ENCODE data around the gene MANBA.
"Not testable (repeated sequence)": the region's sequence is repeated elsewhere in the genome, so short reads cannot be mapped to it uniquely, and the experiment has no call there.

Gene MANBA

DNA sequence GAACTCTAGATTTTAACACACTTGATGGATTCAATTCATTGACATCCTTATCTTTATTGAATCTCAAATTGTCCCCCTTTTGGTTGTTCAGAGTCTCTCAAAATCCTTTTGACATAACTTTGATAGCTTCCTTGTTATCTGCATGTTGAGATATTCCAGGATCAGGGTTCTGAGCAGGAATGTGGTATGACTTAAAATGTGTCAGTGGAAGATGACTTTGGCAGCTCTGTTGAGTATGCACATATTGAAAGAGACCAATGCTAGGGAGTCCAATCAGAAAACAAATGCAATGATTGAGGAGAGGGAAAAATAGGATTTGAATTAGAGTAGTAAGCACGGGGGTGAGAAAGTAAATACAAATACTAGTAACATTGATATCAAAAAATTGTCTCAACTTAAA, 93.8 kb downstream of the MANBA start:
- DNase-seq, result no peak

DNA sequence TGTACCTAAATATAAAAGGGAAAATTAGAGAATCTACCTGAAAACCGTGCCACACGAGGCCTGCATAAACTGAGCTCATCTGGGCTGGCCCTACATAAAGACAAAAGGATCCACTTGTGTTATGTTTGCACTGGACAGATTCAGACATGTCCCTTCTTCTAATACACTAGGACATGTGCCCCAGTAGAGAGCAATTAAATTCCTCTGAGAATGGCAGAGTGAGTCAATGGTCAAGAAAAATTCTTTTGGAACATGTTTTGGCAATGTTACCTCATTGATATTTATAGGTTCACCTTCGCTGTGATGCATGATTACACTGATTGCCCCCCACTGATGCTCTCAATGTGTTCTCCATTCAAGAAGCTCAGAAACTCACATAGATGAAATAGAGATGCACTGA, 95.2 kb downstream of the MANBA start:
- no peak for DNase-seq

DNA sequence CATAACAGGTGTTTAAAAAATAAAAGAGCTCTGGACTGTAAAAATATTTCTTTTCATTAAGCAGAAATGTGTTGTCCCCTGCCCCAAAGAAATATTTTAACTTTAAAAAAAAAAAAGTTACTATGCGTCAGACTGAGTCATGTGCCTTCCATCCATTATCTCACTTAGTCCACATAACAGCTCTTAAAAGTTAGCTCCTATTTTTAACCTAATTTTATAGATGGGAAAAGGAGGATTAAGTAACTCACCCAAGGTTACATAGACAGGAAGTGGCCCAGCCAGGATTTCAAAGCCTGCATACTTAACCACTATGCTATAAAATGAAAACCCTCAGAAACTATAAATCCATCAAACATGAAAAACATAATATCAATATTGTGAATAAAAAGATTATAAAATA, 97.7 kb downstream of the MANBA start:
- DNase-seq, result no peak

DNA sequence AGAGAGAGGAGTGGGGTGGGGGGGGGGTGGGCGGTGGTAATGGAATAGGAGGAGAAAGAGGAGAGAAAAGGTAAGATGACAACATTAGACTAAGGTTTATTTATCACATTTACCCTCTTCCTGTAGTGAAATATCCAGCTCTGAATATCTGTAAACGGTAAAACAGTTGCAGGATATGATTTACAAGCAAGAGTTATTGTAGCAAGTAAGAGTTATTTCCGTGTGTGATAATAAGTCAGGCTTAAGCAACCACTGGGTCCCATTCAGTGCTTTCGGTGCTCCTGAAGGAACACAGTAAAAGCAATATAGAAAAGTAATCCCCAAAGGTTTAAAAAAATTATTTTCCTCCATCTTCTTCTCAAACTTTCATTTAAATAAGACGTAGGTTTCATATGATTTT, 103.6 kb downstream of the MANBA start:
- no peak for DNase-seq

DNA sequence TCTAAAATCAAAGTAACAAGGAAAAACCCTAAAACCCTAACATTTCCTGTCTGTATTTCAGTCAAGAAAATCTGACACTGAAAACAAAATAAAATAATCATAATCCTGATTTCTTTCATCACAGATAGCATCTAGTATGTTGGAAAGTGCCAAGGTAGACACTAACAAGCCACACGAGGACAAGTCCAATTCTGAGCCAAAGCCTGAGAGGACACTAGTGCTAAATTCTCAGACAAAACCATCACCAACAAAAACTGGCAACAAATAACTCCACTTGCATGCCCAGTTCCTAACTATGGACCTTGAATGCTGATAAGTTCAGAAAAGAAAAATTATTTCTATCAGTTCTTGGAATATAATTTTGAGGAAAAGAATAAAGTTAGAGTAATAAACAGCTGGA, 113.7 kb downstream of the MANBA start:
- peak; percentile 44 for DNase-seq

DNA sequence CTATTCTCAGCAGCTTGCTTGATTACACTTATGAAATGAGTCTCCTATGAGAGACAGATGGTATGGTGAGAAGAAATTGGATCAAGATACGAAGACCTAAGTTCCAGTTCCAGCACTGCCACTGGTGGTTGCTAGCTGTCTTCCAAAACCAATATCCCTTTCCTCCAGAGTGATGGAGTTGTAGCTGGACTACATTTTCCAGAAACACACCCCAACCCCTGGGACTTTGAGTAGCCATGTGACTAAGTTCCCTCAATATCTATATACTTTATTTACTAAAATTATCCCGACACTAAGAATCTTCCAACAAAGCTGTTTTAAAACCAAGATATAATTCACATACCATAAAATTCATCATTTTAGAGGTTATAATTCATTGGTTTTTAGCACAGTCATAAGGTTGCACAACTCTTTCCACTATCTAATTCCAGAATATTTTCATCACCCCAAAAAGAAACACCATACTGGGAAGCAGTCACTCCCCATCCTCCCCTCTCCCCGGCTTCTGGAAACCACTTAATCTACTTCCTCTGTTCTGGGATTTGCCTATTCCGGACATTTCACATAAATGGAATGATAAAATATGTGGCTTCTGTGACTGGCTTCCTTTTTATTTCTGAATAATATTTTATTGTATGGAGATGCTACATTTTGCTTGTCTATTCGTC, 118.0 kb downstream of the MANBA start:
- DNase-seq, result no peak

DNA sequence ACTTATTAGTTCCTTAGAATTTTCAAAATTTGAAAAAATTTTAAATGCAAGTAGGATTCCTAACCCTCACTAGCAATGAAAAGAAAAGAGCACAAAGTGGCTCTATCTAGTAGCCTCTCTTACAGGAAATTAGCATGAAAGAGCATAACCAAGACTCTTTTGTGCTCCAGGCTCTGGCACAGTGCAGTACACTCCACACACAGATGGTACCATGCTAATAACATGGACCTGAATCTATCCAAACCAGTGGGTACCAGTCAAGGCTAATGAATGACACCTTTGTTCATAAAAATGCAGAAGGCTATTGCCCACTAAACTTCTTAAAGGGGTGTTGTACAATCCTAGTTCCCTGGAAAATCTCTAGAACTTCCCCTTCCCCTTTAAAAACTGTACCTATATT, 119.0 kb downstream of the MANBA start:
- DNase-seq, result peak; percentile 63

DNA sequence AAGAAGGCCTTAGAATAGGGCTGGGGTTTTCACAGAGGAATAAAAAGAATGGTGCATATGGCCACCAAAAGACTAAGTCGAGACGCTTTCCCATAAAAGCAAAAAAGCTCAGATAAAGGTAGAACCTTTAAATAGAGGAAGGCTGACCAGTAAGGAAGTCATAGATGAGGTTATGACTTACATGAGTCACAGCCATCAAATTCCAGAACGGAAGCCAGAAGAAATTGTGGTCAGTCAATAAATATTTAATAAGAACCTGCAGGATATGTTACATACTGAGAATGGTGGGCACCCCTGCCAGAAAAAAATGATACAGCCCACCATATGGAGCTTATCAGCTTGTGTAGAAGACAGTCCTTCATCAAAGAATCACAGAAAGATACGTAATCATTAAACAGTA, 120.1 kb downstream of the MANBA start:
- DNase-seq, result no peak

DNA sequence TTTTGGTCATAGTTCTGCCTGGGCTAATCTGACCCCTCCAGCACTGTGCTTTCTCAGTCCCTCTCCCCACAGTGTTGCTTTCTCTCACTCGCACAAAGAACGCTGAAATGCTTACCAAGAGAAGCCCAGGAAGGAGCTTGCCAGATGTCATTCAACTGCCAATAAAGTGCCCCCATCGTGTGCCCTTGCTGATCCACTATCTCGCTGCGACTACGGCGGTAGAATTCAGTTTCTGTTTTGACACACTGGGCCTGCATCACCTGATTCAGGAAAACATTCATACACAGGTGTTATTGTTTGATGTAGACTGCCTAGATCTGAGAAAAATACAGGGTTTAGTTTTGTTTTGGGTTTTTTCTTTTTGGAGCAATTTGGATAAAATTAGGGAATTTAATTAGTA, 121.2 kb downstream of the MANBA start:
- no peak for DNase-seq

DNA sequence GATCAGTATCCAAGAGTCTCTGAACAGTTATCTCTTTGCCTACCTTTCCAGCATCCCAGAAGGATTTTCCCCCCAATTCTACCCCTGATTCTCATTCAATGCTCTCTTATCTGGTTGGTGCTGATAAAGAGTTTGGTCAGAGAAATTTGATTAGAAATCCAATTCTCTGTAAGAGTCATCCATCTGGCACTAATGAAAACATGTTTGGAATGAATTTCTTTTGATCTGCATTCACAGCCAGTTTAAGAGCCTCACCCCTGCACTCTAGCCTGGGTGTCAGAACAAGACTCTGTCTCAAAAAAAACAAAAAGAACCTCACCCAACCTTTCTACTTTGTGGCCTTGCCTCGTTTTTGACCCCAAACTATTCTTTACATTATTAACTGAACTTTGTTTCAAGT, 122.1 kb downstream of the MANBA start:
- DNase-seq, result no peak

DNA sequence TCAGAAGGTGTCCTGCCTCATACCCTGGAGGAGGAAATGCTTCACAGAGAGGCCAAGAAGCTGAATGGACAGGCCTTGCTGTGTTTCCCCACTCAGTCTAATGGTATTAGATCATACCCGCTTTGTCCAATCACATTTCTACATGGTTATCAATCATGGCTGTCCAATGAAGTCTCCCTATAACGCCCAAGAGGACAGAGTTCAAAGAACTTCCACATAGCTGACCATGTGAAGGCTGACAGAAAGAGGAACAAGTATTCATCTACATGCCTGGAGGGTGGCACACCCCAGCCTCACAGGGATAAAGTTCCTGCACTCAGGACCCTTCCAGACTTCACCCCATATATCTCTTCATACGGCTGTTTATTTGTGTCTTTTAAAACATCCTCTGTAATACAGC, 123.4 kb downstream of the MANBA start:
- no peak for DNase-seq

DNA sequence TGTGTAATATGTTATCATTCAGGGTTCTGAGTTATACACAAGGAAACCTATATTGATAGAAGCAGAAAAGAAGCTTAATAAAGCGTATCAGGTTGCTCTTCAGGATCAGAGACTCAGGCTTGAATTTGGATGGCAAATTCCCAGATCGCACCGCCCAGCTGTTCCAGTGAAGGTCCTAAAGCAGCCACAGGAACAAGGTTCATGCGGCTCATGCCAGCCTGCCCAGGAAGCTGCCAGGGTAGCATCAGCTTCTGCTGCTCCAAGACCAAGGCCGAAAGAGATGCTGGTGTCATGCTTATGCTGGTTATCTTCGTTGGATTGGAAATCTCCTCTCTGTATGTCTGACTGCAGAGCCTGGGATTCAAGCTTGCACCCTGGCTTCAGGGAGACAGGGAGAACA, 127.7 kb downstream of the MANBA start:
- DNase-seq, result no peak

DNA sequence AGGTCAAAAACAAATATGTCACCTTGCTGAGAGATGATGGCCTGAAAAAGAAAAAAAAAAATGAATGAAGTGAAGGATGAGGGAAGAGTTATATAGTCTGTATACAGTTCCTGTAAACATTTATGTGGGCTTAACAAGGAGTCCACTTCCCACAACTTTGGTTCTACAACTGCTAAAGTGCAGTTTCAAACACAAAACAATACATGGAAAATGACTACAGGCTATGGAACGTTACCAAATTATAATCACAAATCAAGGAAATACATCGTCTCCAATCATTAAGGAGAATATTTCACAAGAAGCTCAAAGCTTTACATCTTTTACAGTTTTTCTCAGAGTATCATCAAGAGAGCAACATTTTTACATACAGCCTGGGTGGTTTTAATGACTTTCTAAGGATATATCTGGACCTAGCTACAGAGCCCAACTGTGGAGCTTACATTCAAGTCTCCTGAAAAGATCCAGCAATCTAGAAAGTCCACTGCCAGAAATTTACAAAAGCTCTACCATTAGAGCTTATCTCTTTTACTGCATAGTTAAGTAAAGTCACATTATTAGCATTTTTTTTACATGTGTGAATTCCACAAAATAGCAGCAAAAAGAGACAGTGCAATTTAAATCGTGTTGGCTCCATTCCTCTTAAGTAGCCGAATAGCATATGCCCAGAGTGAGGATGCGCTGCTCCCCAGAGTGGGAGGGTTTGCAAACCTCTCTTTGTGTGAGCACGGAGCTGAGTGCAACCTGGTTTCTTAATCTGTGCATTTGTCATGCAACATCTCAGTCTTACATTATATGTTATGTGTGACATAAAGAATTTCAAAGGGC, 128.3 kb downstream of the MANBA start:
- DNase-seq, result no peak

DNA sequence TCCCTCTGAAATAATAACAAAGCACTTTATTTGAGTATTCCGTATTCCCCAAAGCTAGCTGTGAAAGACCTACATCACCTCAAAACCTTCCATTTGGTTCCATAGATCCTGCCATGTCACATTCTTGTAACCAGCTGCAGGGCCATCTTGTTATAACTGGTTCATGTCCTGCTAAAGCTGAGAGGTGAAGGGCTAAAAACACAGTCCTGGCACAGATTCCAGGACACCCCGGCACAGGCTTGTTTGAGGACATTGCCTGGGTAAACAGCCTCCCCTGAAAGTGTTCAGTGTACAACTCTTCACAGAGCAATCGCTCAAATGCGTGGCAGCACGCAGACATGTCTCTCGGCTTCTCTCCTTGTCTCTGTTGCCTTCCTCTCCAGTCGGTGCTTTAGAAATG, 129.2 kb downstream of the MANBA start:
- DNase-seq, result no peak

DNA sequence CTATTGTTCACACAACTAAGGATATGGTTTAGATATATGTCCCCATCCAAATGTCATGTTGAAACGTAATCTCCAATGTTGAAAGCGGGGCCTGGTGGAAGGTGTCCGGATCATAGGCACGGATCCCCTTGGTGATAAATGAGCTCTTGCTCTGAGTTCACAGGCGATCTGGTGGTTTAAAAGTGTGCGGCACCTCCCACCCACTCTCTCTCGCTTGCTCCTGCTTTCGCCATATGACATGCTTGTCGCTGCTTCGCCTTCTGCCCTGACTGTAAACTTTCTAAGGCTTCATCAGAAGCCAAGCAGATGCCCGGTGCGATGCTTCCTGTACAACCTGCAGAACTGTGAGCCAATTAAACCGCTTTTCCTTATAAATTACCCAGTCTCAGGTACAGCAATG, 131.1 kb downstream of the MANBA start:
- no peak for DNase-seq

DNA sequence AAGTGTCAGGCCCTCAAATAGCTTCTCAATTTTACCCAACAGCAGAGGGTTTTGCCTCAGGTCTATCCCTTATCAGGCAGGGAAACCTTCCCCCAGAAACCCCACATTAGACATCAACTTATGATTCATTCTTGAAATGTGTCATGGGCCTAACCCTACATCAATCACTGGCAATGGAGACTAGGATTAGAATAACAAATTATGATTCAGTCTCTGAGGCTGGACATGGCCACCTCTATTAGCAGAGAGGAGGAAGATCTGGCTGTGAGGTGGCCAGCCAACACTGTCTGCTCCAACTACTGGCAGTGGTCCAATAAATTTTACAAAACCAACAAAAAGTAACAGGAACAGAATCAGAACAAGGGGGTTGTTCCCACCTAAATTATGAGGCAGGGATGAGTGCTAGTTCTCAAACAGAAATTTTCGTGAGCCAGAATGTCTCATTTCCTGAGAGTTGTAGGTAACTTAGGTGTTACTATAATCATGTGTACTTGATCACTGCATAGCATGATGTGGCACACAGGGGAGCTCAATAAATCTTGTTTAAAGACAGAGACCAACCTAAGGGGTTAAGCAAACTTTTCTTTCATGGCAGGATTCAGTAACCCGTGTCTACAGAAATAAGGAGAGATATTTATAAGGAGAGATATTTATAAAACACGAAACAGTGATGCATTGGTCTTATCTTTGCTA, 132.8 kb downstream of the MANBA start:
- no peak for DNase-seq

DNA sequence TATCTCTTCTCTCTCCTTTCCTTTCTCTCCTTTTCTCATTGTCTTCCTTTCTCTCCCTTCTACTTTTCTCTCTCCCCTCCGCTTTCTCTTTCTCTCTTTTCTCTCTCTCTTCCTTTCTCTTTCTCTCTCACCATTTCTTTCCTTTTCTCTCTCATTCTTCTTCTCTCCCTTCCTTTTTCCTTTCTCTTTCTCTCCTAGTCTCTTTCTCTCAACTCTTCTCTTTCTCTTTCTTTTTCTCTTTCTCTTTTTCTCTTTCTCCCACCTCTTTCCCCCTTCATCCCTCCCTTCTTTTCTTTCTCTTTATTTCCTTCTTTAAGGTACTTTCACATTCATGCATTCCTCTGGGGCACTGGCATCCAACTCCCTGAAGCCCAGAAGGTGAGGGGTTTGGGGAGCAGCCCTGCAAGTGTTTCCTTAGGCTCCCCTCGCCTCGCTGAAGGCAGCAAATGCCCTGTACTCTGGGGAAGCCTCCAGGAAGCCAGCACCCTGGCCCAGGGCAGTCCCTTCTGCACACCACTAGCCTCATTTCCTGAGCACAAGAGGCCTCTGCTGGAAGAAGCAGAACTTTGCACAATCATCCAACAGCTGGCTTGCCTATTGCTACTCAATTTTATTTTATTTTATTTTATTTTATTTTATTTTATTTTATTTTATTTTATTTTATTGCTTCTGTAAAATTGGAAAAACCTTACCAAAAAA, 135.4 kb downstream of the MANBA start:
- DNase-seq, result no peak

DNA sequence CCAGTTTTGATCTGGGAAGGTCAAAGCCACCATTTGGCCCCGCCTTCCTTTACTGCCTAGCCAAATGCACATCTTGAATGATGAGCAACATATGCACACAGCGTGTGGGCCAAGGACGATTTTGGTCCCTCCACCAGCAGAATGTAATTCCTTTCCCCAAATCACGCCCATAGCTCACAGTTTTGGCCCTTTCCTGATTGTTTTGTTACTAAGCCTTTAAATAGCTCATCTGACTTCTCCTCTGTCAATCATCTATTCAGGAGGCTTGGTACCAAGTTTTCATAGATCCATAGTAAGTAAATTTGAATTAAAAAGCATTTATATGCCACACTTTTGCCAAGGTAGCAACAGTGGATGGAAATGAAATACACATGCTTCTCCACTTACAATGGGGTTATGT, 136.3 kb downstream of the MANBA start:
- no peak for DNase-seq

DNA sequence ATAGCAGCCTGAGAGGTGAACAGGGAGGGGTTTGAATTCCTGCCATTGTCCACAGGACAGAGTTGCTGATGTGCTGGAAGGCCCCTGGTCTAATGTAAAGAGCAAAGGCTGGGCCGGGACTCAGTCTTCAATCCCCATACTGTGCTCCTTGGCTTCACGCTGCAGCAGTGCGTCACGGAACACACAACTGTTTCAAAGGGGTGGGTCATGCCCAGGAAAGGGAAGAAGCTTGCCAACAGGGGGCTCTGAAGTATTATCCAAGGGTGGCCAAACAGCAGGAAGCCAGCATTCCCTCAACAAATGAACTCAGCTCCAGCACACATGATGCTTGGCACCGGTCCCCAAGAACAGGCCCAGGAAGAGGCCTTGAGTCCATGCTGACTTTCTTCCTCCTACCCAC, 137.1 kb downstream of the MANBA start:
- peak; percentile 19 for DNase-seq

DNA sequence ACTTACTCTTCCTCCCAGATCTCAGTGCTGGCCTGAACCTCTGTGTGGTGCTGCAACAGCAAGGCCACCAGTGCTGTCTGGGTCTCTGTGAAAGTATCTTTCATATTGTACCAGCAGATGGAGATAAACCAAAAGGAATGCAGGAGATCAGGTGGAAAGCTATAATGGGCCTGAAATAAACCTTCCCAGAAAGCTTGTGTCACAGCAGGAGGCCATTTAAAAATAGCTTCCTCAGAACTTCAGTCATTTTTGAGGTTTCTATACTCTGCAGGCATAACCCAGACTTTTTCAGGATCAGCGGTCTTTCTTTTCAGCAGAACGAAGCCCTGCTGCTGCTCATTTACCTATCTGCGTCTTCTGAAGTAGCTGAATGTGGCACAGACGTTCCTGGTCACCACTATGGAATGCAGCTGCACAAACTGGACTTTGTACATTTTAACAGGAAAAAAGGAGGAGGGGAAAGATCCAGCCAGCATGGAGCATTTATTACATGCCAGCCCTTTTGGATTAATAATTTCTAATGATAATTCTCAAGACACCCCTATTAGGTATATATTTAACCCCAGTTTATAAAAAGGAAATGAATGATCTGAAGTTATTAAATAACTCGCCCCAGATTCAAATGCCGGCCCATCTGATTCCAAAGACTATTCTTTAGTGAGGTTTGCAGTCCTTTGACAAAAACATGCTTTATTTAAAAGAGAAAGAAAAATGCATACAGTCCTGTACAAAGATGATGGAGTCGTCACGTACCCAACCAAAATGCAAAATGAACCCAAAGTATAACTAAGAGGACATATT, 139.9 kb downstream of the MANBA start:
- peak; percentile 80 for DNase-seq

DNA sequence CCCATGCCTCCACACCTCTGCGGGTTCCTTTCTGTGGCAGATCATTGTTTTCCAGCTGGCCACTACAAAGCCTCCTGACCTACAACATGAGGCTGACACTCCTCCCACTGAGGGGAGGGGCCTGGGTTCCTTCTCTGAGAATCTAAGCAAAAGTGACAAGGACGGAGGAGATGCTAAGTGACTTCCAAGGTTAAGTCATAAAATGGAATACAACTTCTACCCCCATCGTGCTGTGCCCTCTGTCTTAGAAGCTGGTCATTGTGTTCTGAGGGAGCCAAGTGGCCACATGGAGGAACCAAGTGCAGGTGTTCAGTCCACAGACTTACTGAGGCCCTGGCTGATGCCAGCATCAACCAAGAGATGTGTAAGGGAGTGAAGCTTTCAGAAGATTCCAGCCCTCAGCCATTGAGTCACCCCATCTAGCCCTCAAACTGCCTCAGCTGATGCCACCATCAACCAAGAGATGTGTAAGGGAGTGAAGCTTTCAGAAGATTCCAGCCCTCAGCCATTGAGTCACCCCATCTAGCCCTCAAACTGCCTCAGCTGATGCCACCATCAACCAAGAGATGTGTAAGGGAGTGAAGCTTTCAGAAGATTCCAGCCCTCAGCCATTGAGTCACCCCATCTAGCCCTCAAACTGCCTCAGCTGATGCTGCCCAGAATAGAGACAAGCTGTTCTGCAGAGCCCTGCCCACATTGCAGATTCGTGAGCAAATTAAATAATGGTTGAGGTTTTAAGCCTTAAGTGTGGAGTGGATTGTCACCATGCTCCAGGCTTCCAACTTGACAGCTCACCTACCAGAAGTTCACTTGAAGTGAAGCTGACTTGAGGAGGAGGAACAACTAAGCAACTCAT, 140.8 kb downstream of the MANBA start:
- not testable (repeated sequence) for DNase-seq

DNA sequence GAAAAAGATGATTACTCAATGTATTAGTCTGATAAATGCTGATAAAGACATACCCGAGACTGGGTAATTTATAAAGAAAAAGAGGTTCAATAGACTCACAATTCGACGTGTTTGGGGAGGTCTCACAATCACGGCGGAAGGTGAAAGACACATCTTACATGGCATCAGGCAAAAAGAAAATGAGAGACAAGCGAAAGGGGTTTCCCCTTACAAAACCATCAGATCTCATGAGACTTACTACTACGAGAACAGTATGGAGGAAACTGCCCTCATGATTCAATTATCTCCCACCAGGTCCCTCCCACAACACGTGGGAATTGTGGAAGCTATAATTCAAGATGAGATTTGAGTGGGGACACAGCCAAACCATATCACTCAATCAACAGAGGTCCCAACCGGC, 141.7 kb downstream of the MANBA start:
- DNase-seq, result not testable (repeated sequence)

Measured in midbrain (tissue), 1 donor.